ENCODE results near the gene SPRTN. TPM values are rescaled to one million over a fixed set of nuclear protein-coding genes. Genes with fewer than 3 reads are reported as not detected.

The SPRTN gene
- total and polyA plus RNA-seq, 2 donors (not counting 3 experiments of a cell fraction or from before 2014, with no cell fraction given), result 15.4 to 16.1 TPM

GRCh38 chr1:231385416-231385748 lies 47.3 kb downstream of the SPRTN start:
- no peaks in the 10 kb centered on the region for H3K9me3 ChIP-seq (replicated peaks; ENCODE audit: control insufficient read depth, insufficient read depth, low read length)
- no peaks in the 10 kb centered on the region for H3K36me3 ChIP-seq (ENCODE audit: control insufficient read depth in 2 of 2, extremely low read depth in 1 of 2, insufficient read depth in 2 of 2, low read length in 2 of 2)
- H3K4me1 ChIP-seq (ENCODE audit: control insufficient read depth, extremely low read depth, insufficient read depth, low read length), result peaks cover 29% of the 10 kb centered on the region
- TF ChIP-seq EZH2 (IDR thresholded peaks at IDR 0.05; ENCODE audit: borderline replicate concordance, low read depth, low read length, severe bottlenecking) (no peak), MYC (IDR thresholded peaks at IDR 0.05; ENCODE audit: low read depth, low read length) (no peak), POLR2AphosphoS5 (IDR thresholded peaks at IDR 0.05; ENCODE audit: insufficient read depth, low read depth, low read length) (no peak)
- no peak overlapping the region for H2AFZ ChIP-seq (ENCODE audit: low read depth, low read length)
- H3K4me3 ChIP-seq (replicated peaks in 1 of 3; ENCODE audit: insufficient read depth in 1 of 3, low read depth in 1 of 3, low read length in 3 of 3), result no peak overlapping the region
- no peaks in the 10 kb centered on the region for H4K20me1 ChIP-seq (replicated peaks; ENCODE audit: control insufficient read depth, extremely low read depth, insufficient read depth, low read length)
- intact Hi-C loops (cut with micrococcal nuclease), result loop anchor here (1.0 kb wide), 1 partner anchor 8 kb away; no protein-coding TSS in a partner anchor
- FAIRE-seq (no peak), DNase-seq (ENCODE audit: low read depth, low spot score) (no peak)
- H3K4me2 ChIP-seq (ENCODE audit: insufficient read depth, low read length), result no peak overlapping the region
- H3K9me1 ChIP-seq (replicated peaks; ENCODE audit: control insufficient read depth, extremely low read depth, insufficient read depth, low read length), result no peaks in the 10 kb centered on the region
- ChIA-PET CTCF (interaction anchor here (1.1 kb wide), 1 partner anchor 9 kb away, joined by 3 read pairs; no protein-coding TSS in a partner anchor), POLR2A (interaction anchor here (0.7 kb wide), 1 partner anchor 8 kb away, joined by 4 read pairs; no protein-coding TSS in a partner anchor)
- no TSS peak for BruUV-seq (replicated peaks)
- no peak overlapping the region for H3K9ac ChIP-seq (replicated peaks; ENCODE audit: extremely low read depth, insufficient read depth, low read length)
- dilution Hi-C loops (cut with MboI; ENCODE audit: extremely low pct_ligation_motif_present, low sequenced_read_pairs), result no loop called here
- no peaks in the 10 kb centered on the region for H3K27me3 ChIP-seq (ENCODE audit: control insufficient read depth in 2 of 2, insufficient read depth in 2 of 2, low read length in 2 of 2)
- no peak overlapping the region for H3K27ac ChIP-seq (ENCODE audit: insufficient read depth, low read depth, low read length)
- H3K79me2 ChIP-seq (ENCODE audit: control insufficient read depth, insufficient read depth, low read length), result peaks cover 66% of the 10 kb centered on the region

DNA sequence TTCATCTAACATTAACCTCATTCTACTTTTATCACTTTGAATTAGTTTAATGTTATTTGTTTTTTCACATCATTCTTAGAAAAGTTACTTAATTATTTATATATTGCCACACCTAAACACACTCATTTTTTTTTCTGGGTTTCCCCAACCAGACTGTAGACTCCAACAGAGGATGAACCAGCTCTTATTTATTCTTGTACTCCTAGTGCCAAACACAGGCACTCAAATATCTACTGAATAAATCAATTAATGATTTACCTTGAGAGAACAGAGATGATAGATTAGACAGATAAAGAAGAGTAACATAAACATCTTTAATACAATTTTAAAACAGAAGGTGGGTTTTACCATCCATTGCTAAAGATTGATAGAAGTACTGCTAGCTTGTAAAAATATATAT lies 48.4 kb downstream of the SPRTN start:
- Histone ChIP-seq H3K36me3 (ENCODE audit: control insufficient read depth in 2 of 2, extremely low read depth in 1 of 2, insufficient read depth in 2 of 2, low read length in 2 of 2) (no peaks in the 10 kb centered on the region), H2AFZ (ENCODE audit: low read depth, low read length) (no peak overlapping the region), H3K9me1 (replicated peaks; ENCODE audit: control insufficient read depth, extremely low read depth, insufficient read depth, low read length) (no peaks in the 10 kb centered on the region), H3K27ac (ENCODE audit: insufficient read depth, low read depth, low read length) (no peak overlapping the region), H3K79me2 (ENCODE audit: control insufficient read depth, insufficient read depth, low read length) (peaks cover 62% of the 10 kb centered on the region), H3K4me3 (replicated peaks in 1 of 3; ENCODE audit: insufficient read depth in 1 of 3, low read depth in 1 of 3, low read length in 3 of 3) (no peak overlapping the region), H3K27me3 (ENCODE audit: control insufficient read depth in 2 of 2, insufficient read depth in 2 of 2, low read length in 2 of 2) (no peaks in the 10 kb centered on the region), H4K20me1 (replicated peaks; ENCODE audit: control insufficient read depth, extremely low read depth, insufficient read depth, low read length) (no peaks in the 10 kb centered on the region), H3K9me3 (replicated peaks; ENCODE audit: control insufficient read depth, insufficient read depth, low read length) (no peaks in the 10 kb centered on the region), H3K4me2 (ENCODE audit: insufficient read depth, low read length) (no peak overlapping the region), H3K4me1 (ENCODE audit: control insufficient read depth, extremely low read depth, insufficient read depth, low read length) (peaks cover 39% of the 10 kb centered on the region), H3K9ac (replicated peaks; ENCODE audit: extremely low read depth, insufficient read depth, low read length) (no peak overlapping the region)
- POLR2A ChIA-PET, result no interaction called here
- no TSS peak for BruUV-seq (replicated peaks)
- no peak for DNase-seq (ENCODE audit: low read depth, low spot score)
- dilution Hi-C loops (cut with MboI; ENCODE audit: extremely low pct_ligation_motif_present, low sequenced_read_pairs), result no loop called here
- FAIRE-seq, result no peak
- intact Hi-C loops (cut with micrococcal nuclease), result no loop called here
- TF ChIP-seq POLR2A (IDR thresholded peaks at IDR 0.05; ENCODE audit: low read depth, low read length) (no peak), FOS (IDR thresholded peaks at IDR 0.05; ENCODE audit: borderline replicate concordance, insufficient read depth, low read length) (no peak), MYC (IDR thresholded peaks at IDR 0.05; ENCODE audit: low read depth, low read length) (no peak), JUN (IDR thresholded peaks at IDR 0.05; ENCODE audit: borderline replicate concordance, insufficient read depth, insufficient read length, low read depth) (no peak), EZH2 (IDR thresholded peaks at IDR 0.05; ENCODE audit: borderline replicate concordance, low read depth, low read length, severe bottlenecking) (no peak), GATA2 (IDR thresholded peaks at IDR 0.05; ENCODE audit: insufficient read depth, insufficient read length, low read depth, low read length) (no peak), POLR2AphosphoS5 (IDR thresholded peaks at IDR 0.05; ENCODE audit: insufficient read depth, low read depth, low read length) (no peak), MAX (IDR thresholded peaks at IDR 0.05; ENCODE audit: insufficient read depth, insufficient read length) (no peak)
- TF ChIP-seq, protein P1, sequence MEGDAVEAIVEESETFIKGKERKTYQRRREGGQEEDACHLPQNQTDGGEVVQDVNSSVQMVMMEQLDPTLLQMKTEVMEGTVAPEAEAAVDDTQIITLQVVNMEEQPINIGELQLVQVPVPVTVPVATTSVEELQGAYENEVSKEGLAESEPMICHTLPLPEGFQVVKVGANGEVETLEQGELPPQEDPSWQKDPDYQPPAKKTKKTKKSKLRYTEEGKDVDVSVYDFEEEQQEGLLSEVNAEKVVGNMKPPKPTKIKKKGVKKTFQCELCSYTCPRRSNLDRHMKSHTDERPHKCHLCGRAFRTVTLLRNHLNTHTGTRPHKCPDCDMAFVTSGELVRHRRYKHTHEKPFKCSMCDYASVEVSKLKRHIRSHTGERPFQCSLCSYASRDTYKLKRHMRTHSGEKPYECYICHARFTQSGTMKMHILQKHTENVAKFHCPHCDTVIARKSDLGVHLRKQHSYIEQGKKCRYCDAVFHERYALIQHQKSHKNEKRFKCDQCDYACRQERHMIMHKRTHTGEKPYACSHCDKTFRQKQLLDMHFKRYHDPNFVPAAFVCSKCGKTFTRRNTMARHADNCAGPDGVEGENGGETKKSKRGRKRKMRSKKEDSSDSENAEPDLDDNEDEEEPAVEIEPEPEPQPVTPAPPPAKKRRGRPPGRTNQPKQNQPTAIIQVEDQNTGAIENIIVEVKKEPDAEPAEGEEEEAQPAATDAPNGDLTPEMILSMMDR (IDR thresholded peaks at IDR 0.05; ENCODE audit: extremely low read depth in 1 of 2, insufficient read depth in 1 of 2, low read depth in 1 of 2, low read length in 2 of 2), result no peak
- CTCF ChIA-PET, result interaction anchor here (0.7 kb wide), 1 partner anchor 24 kb away, joined by 3 read pairs; no protein-coding TSS in a partner anchor
